CD14-positive monocyte (primary cell): ENCODE data around the gene EVL. TPM values are rescaled to one million over a fixed set of nuclear protein-coding genes. Genes with fewer than 3 reads are reported as not detected.

Experiments
- DNase-seq, 3 donors: peaks; one replicate each; pipeline ENCODE4 v3.0.0-alpha.2; 2011 to 2022
- H2AFZ ChIP-seq: 2 replicates; pipeline ENCODE4 v1.6.0; 2012; ENCODE audit warnings: mild to moderate bottlenecking, low read depth, low read length, inconsistent platforms; ENCODE audit not compliant: insufficient read depth, poor library complexity, severe bottlenecking
- H3K27ac ChIP-seq, 2 donors: 1 replicate in 1 of 2; 2 replicates in 1 of 2; pipeline ENCODE4 v1.5.1; 2012 to 2013; ENCODE audit warnings: low read length in 2 of 2, control low read depth in 1 of 2, inconsistent platforms in 1 of 2, low read depth in 1 of 2, mild to moderate bottlenecking in 1 of 2
- H3K27me3 ChIP-seq, 2 donors: one replicate each; pipeline versions ENCODE4 v1.6.0 to v1.6.1; 2011 to 2013; ENCODE audit warnings: low read length in 2 of 2; ENCODE audit not compliant: control insufficient read depth in 2 of 2, insufficient read depth in 2 of 2
- H3K36me3 ChIP-seq, 2 donors: replicated peaks in 1 of 2; 1 replicate in 1 of 2; 2 replicates in 1 of 2; pipeline versions ENCODE4 v1.5.1 to v1.6.1; 2012 to 2013; ENCODE audit warnings: low read length in 2 of 2, control low read depth in 1 of 2, inconsistent platforms in 1 of 2, mild to moderate bottlenecking in 1 of 2; ENCODE audit not compliant: insufficient read depth in 2 of 2, control insufficient read depth in 1 of 2
- H3K4me1 ChIP-seq, 2 donors: 1 replicate in 1 of 2; 2 replicates in 1 of 2; pipeline versions ENCODE4 v1.5.1 to v1.6.1; 2012 to 2013; ENCODE audit warnings: low read length in 2 of 2, control low read depth in 1 of 2, inconsistent platforms in 1 of 2, mild to moderate bottlenecking in 1 of 2, moderate library complexity in 1 of 2; ENCODE audit not compliant: insufficient read depth in 2 of 2, control insufficient read depth in 1 of 2
- H3K4me2 ChIP-seq: replicated peaks from 2 replicates; pipeline ENCODE3; 2012; ENCODE audit warnings: low read length, moderate library complexity, mild to moderate bottlenecking; ENCODE audit not compliant: poor library complexity, severe bottlenecking; ENCODE audit errors: extremely low read depth
- H3K4me3 ChIP-seq, 3 experiments: fragments of 200-600 bp in 1 of 3; sonication (generic) in 1 of 3; replicated peaks in 1 of 3; 1 replicate in 2 of 3; 2 replicates in 1 of 3; pipeline ENCODE4 v1.5.1; 2011 to 2013; ENCODE audit warnings: low read length in 3 of 3, mild to moderate bottlenecking in 3 of 3, control low read depth in 2 of 3, low read depth in 2 of 3, inconsistent platforms in 1 of 3, moderate library complexity in 1 of 3
- H3K79me2 ChIP-seq: 2 replicates; pipeline ENCODE4 v1.6.0; 2012; ENCODE audit warnings: mild to moderate bottlenecking, control low read depth, inconsistent platforms, low read length, moderate library complexity; ENCODE audit not compliant: insufficient read depth
- H3K9ac ChIP-seq: 2 replicates; pipeline ENCODE4 v1.6.0; 2017; ENCODE audit warnings: low read length, mild to moderate bottlenecking; ENCODE audit not compliant: insufficient read depth, poor library complexity, severe bottlenecking
- H3K9me3 ChIP-seq, 2 donors: replicated peaks in 1 of 2; 1 replicate in 1 of 2; 2 replicates in 1 of 2; pipeline versions ENCODE4 v1.5.1 to v1.6.1; 2012 to 2013; ENCODE audit warnings: low read length in 2 of 2, control low read depth in 1 of 2; ENCODE audit not compliant: control insufficient read depth in 1 of 2, insufficient read depth in 1 of 2
- H4K20me1 ChIP-seq: 2 replicates; pipeline ENCODE4 v1.6.0; 2012; ENCODE audit warnings: mild to moderate bottlenecking, low read length, control low read depth, moderate library complexity; ENCODE audit not compliant: insufficient read depth
- H3K27ac Mint-ChIP-seq, 7 donors: one replicate each; pipeline ENCODE4 v1.8.0; 2020; ENCODE audit warnings: mild to moderate bottlenecking in 7 of 7, mixed read lengths in 7 of 7, moderate library complexity in 6 of 7, inconsistent platforms in 2 of 7
- H3K27me3 Mint-ChIP-seq, 3 donors: one replicate each; pipeline ENCODE4 v1.8.0; 2021 to 2022; ENCODE audit warnings: low read depth in 3 of 3, mild to moderate bottlenecking in 3 of 3, mixed read lengths in 3 of 3, moderate library complexity in 3 of 3, inconsistent platforms in 1 of 3
- H3K36me3 Mint-ChIP-seq, 2 donors: one replicate each; pipeline ENCODE4 v1.8.0; 2020; ENCODE audit warnings: mixed read lengths in 2 of 2, inconsistent platforms in 1 of 2, mild to moderate bottlenecking in 1 of 2
- H3K4me1 Mint-ChIP-seq: one replicate; pipeline ENCODE4 v1.8.0; 2020; ENCODE audit warnings: mild to moderate bottlenecking, mixed read lengths
- H3K4me3 Mint-ChIP-seq, 2 donors: one replicate each; pipeline ENCODE4 v1.8.0; 2020; ENCODE audit warnings: mild to moderate bottlenecking in 2 of 2, mixed read lengths in 2 of 2, moderate library complexity in 1 of 2
- H3K9me3 Mint-ChIP-seq, 7 donors: one replicate each; pipeline ENCODE4 v1.8.0; 2020 to 2022; ENCODE audit warnings: mixed read lengths in 7 of 7, mild to moderate bottlenecking in 6 of 7, moderate library complexity in 6 of 7, inconsistent platforms in 2 of 7
- WGBS: methylation state at CpG from one replicate; pipeline ENCODE4 v1.1.5; 2013; ENCODE audit warnings: missing lambda C conversion rate; ENCODE audit not compliant: insufficient coverage; 5-methylcytosine and 5-hydroxymethylcytosine counted together
- intact Hi-C, 2 donors: fragments of 100-400 bp; cut with micrococcal nuclease; formaldehyde crosslinking; loops; one replicate each; pipeline versions ENCODE4 v1.15.0 to v1.15.1; 2023
- polyA plus RNA-seq, 3 donors: library from polyadenylated mRNA; depleted of rRNA in 1 of 3; unstranded in 2 of 3; stranded (reverse) in 1 of 3; fragments of 300-500 nt in 2 of 3; fragments of >200 nt in 1 of 3; fragmentation: Illumina TruSeq in 2 of 3; gene quantifications; 1 replicate in 2 of 3; 2 replicates in 1 of 3; pipeline ENCODE4 v1.2.3, GENCODE V29; 2012 to 2021
- TF ChIP-seq, protein P1 (sequence below): fragments of 200-600 bp; IDR thresholded peaks from one replicate; pipeline ENCODE4 v1.8.0; 2022; ENCODE audit warnings: antibody characterized with exemption, mild to moderate bottlenecking

EVL gene
- polyA plus RNA-seq, 3 donors, result 3.2 to 131 (median 6.7) TPM

DNA sequence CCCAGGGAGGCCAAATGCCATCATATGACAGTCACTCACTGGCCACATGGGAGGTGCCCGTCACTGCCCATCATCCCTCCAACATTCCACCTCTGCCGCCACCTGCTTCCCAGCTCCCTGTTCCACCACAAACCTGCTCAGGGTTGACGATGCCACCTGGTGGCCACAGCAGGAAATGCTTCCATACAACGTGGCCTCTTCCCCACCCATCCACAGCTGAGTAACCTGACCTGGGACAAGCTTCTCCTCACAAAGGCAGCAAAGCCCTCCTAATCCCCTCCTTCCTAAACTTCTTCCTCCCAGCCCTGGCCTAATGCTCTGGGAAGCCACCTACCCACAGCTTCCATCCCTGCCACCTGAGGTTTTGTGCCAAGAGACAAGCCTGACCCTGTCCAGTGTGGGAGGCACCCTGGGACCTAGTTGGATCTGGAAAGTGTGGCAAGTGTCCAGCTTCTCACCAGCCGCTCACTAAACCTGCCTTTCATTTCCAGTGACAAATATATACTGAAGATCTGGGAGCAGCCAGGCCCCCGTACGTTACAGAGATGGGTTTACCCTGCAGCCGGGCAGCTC, 89.9 kb downstream of the EVL start:
- peak in 1 of 3 donors; percentile 3 for DNase-seq
- H3K4me3 ChIP-seq, result no peak overlapping the region
- H3K27me3 Mint-ChIP-seq, result peaks cover 29 to 40% (median 30%) of the 10 kb centered on the region in 3 donors
- H3K4me2 ChIP-seq, result no peak overlapping the region
- H3K36me3 Mint-ChIP-seq, result peaks cover 0 to 3% of the 10 kb centered on the region in 2 donors
- H3K27ac Mint-ChIP-seq, result no peak overlapping the region
- H4K20me1 ChIP-seq, result no peaks in the 10 kb centered on the region
- peaks cover 14 to 20% of the 10 kb centered on the region in 2 donors for H3K9me3 ChIP-seq
- H2AFZ ChIP-seq, result no peak overlapping the region
- peaks cover 5 to 11% of the 10 kb centered on the region in 2 donors for H3K4me1 ChIP-seq
- 77% methylated on average over 7 of the region's 8 CpGs for WGBS
- peaks cover 5% of the 10 kb centered on the region for H3K4me1 Mint-ChIP-seq
- intact Hi-C loops, result no loop called here
- H3K27ac ChIP-seq, result no peak overlapping the region
- peaks cover 9 to 26% (median 20%) of the 10 kb centered on the region in 7 donors for H3K9me3 Mint-ChIP-seq
- no peak overlapping the region for H3K9ac ChIP-seq
- TF ChIP-seq, protein P1, sequence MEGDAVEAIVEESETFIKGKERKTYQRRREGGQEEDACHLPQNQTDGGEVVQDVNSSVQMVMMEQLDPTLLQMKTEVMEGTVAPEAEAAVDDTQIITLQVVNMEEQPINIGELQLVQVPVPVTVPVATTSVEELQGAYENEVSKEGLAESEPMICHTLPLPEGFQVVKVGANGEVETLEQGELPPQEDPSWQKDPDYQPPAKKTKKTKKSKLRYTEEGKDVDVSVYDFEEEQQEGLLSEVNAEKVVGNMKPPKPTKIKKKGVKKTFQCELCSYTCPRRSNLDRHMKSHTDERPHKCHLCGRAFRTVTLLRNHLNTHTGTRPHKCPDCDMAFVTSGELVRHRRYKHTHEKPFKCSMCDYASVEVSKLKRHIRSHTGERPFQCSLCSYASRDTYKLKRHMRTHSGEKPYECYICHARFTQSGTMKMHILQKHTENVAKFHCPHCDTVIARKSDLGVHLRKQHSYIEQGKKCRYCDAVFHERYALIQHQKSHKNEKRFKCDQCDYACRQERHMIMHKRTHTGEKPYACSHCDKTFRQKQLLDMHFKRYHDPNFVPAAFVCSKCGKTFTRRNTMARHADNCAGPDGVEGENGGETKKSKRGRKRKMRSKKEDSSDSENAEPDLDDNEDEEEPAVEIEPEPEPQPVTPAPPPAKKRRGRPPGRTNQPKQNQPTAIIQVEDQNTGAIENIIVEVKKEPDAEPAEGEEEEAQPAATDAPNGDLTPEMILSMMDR, result peak; percentile 54
- H3K4me3 Mint-ChIP-seq, result no peak overlapping the region
- H3K79me2 ChIP-seq, result no peaks in the 10 kb centered on the region
- no peaks in the 10 kb centered on the region for H3K36me3 ChIP-seq
- H3K27me3 ChIP-seq, result peaks cover 12 to 28% of the 10 kb centered on the region in 2 donors

DNA sequence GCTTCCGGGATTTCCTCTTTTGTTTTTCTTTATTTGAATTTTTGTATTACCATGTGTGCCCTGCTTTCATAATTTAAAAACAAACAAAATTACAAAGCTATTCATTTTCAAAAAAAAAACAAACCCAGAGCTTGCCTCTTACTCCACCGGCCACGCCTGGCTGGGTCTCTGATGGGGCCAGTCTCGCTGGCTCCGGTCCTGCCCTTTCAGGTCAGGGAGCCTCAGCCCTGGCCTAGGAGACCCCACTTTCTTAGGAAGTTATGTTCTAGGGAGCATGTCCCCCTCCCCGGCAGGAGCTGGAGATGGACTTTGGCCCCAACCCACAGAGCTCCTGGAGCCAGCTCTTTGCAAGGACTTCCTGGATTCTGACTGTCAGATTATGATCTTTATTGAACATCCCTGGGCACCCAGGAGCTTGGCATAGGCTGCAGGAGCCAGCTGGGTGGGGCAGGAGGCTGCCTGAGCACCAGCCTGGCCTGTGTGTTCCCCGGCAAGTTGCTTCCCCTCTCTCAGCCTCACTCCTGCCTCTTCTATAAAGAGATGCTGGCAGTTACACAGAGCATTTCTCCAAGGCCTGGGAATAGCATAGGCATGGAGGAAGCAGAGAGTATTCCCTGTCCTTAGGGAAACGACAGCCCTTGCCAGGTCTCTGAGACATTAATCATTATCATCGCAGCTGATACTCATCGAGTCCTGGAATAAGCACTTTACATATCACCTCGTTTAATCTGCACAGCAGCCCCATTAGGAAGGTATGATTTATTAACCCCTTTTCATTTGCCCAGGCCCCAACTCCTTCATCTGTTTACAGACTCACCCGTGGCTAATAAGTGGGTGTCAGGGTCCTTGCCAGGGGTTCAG, 90.8 kb downstream of the EVL start:
- Histone ChIP-seq H4K20me1 (no peaks in the 10 kb centered on the region), H3K79me2 (no peaks in the 10 kb centered on the region), H3K4me3 (no peak overlapping the region), H3K9me3 (peaks cover 19 to 23% of the 10 kb centered on the region in 2 donors), H3K9ac (no peak overlapping the region), H3K4me1 (peaks cover 5 to 11% of the 10 kb centered on the region in 2 donors), H3K27me3 (peaks cover 16 to 36% of the 10 kb centered on the region in 2 donors), H3K27ac (no peak overlapping the region), H3K36me3 (no peaks in the 10 kb centered on the region), H3K4me2 (no peak overlapping the region), H2AFZ (no peak overlapping the region)
- TF ChIP-seq, protein P1, result no peak
- Mint-ChIP-seq H3K27me3 (peaks cover 36 to 49% (median 39%) of the 10 kb centered on the region in 3 donors), H3K36me3 (peaks cover 0 to 3% of the 10 kb centered on the region in 2 donors), H3K4me1 (peaks cover 6% of the 10 kb centered on the region), H3K4me3 (no peak overlapping the region), H3K9me3 (peaks cover 9 to 30% (median 24%) of the 10 kb centered on the region in 7 donors), H3K27ac (peak overlapping the region in 1 of 7 donors; percentile 30)
- intact Hi-C loops, result no loop called here
- 85% methylated on average over 4 of the region's 12 CpGs for WGBS
- no peak for DNase-seq
